H1 (cell line): ENCODE measurements around the gene PTCH1. TPM values are rescaled to one million over a fixed set of nuclear protein-coding genes. Genes with fewer than 3 reads are reported as not detected.

Experiments
- CBX5 ChIP-seq: fragments of 300-800, 300-1000 bp; sonication (generic); IDR thresholded peaks from 2 replicates; pipeline ENCODE4 v1.7.1; 2016; ENCODE audit warnings: antibody characterized with exemption, low read length, low read depth
- CBX8 ChIP-seq: fragments of 300-800, 300-1000 bp; sonication (generic); IDR thresholded peaks from 2 replicates; pipeline ENCODE4 v1.7.1; 2016; ENCODE audit warnings: low read depth, low read length, borderline replicate concordance
- EP300 ChIP-seq, 2 experiments: IDR thresholded peaks; 1 replicate in 1 of 2; 2 replicates in 1 of 2; pipeline ENCODE4 v1.6.1; 2011 to 2012; ENCODE audit warnings: low read depth in 2 of 2, low read length in 2 of 2, mild to moderate bottlenecking in 2 of 2, borderline replicate concordance in 1 of 2, inconsistent platforms in 1 of 2, moderate library complexity in 1 of 2
- EZH2 ChIP-seq: fragments of 200-600 bp; sonication (generic); IDR thresholded peaks from 2 replicates; pipeline ENCODE4 v1.7.1; 2012; ENCODE audit warnings: low read depth, mild to moderate bottlenecking, moderate library complexity, low read length, inconsistent platforms; ENCODE audit not compliant: severe bottlenecking
- GTF2F1 ChIP-seq: IDR thresholded peaks from 2 replicates; pipeline ENCODE4 v1.6.1; 2012; ENCODE audit warnings: low read depth, low read length, improper control_type of control experiment, borderline replicate concordance
- NRF1 ChIP-seq: IDR thresholded peaks from 2 replicates; pipeline ENCODE4 v1.6.1; 2011; ENCODE audit warnings: mild to moderate bottlenecking, low read depth, low read length, improper control_type of control experiment
- SIN3A ChIP-seq, 2 experiments: IDR thresholded peaks in 1 of 2; conservative IDR thresholded peaks in 1 of 2; 2 replicates each; pipeline ENCODE4 v1.6.1; 2011 to 2012; ENCODE audit warnings: low read length in 2 of 2, improper control_type of control experiment in 1 of 2, low read depth in 1 of 2, mild to moderate bottlenecking in 1 of 2
- polyA plus RNA-seq, 7 experiments: library from polyadenylated mRNA; depleted of rRNA in 3 of 7; stranded (reverse) in 5 of 7; unstranded in 2 of 7; fragments of >200 nt in 5 of 7; fragments of 200-250 nt in 2 of 7; gene quantifications; 1 replicate in 5 of 7; 2 replicates in 1 of 7; 4 replicates in 1 of 7; pipeline versions ENCODE4 v1.2.1 to v1.2.3, GENCODE V29; 2011 to 2013; ENCODE audit warnings: missing spikeins in 2 of 7, mixed read lengths in 2 of 7
- total RNA-seq: library from RNA; stranded (reverse); fragmentation: NEBNext Ultra II Directional; extraction: Animal tissue kit (Norgen Biotek cat#: 25700); gene quantifications from 2 replicates; pipeline ENCODE4 v1.2.1, GENCODE V29; 2021

PTCH1 gene
- total and polyA plus RNA-seq, 2 of the 8 experiments (the other 6 are each of a cell fraction or from before 2014, with no cell fraction given): 6.4 to 34.1 TPM

- TF ChIP-seq EP300 (IDR thresholded peaks at IDR 0.05; ENCODE audit: borderline replicate concordance in 1 of 2, low read depth in 2 of 2, low read length in 2 of 2) (no peak), CBX8 (no peak), NRF1 (no peak), EZH2 (no peak), GTF2F1 (no peak), CBX5 (no peak), SIN3A (conservative IDR thresholded peaks at IDR 0.05 in 1 of 2, IDR thresholded peaks at IDR 0.05 in 1 of 2; ENCODE audit: low read depth in 1 of 2, low read length in 2 of 2) (no peak)
These were observed 34.1 kb downstream of the PTCH1 start (continued) for GRCh38 chr9:95482621-95483020.
